GM18498 (cell line): Measurements from ENCODE around the gene GALNT2.

ENCODE experiments used
- ATAC-seq: cut with Tn5 transposase; IDR thresholded peaks from one replicate; pipeline ENCODE4 v1.9.1; 2021; ENCODE audit warnings: mild to moderate bottlenecking, moderate library complexity; ENCODE audit not compliant: unreplicated experiment

The GALNT2 gene

DNA sequence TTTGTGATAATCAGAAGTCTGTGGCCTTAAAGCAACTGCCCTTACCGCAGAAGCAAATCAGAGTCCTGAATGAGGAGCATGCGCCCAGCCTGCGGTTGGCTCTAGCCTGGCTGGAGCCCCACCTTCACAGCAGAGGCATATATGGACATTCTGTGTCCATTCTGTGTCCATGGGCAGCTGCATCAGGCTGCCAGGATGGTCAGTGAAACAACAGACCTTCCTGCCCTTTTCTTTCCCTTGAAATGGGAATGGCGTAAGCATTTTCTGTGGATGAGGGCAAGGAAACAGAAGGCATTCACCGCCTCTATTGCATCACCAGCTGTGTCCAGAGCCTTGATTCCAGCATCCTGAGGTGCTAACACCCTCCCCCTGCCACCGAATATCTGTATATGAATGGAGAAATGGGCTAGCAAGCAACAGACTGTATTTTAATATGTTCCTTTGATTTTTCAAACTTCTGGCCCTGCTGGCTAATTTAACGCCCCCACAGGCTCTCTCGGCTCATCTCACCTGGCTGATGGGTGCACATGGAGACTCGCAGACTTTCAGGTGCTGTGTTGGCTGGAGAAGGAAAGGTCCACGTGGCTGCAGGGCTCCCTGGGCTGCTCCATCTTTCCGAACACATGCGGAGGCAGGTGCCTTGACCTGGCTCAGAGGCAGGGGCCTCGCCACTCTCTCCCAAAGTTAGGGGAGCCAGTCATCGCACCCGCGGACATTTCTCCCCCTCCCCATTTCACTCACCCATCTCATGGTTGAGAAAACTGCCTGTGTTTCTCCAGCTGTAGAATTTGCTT lies 159.2 kb downstream of the GALNT2 start:
- ATAC-seq, result no peak

DNA sequence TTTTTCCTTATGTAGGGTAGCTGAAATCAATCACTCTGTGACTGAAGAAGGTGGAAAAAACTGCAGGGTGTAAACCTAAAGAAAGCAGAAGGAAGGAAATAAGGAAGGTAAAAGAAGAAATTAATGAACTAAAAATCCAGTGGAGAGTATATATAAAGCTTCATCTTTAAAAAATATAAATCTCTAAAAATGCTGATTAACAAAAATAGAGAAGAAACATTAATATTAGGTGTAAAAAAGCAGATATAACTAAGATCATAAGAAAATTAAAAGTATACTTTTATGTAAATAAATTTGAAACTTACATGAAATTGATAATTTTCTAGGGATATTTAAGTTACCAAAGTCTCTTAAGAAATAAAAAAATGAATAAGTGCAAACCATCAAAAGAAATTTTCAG lies 159.8 kb downstream of the GALNT2 start:
- ATAC-seq, result no peak

DNA sequence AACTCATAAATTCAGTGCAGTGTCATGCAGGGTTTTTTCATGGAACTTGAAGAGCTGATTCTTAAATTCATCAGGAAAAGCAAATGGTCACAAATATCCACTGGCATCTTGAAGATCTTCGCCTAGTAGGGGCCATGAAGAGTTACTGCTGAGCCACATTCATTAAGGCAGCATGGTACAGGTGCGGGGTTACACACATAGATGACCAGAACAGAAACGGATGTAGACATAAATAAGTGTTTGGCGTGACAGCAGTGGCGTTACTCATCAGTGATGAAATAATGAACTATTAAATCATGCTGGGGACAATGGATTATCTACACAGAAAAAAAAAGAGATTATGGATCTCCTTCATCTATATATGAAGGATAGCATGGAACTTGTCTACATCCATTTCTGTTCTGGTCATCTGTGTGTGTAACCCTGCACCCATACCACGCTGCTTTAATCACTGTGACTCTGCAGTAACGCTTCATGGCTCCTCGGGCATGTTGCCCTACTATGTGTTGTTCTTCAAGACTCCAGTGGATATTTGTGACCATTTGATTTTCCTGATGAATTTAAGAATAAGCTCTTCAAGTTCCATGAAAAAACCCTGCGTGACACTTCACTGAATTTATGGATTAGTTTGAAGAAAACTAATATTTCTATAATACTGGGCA lies 161.3 kb downstream of the GALNT2 start:
- ATAC-seq, result no peak

DNA sequence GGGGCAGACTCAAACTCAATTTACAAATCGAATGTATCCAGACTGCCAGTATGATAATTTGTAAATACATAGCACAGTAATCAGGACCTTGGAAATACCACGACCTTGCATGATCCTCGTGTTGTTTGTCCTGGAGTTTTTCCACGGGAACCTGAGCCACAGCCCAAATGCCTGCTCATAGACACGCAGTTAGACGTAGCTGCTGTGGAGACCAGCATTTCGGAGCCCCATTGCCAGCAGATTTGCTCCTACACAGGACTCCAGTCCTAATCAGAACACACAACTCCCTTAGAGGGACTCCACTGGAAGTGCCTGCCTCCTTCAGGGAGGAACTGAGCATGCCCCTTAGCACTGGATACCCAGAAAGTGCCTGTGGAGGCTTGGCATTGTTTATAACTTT lies 163.2 kb downstream of the GALNT2 start:
- no peak for ATAC-seq

DNA sequence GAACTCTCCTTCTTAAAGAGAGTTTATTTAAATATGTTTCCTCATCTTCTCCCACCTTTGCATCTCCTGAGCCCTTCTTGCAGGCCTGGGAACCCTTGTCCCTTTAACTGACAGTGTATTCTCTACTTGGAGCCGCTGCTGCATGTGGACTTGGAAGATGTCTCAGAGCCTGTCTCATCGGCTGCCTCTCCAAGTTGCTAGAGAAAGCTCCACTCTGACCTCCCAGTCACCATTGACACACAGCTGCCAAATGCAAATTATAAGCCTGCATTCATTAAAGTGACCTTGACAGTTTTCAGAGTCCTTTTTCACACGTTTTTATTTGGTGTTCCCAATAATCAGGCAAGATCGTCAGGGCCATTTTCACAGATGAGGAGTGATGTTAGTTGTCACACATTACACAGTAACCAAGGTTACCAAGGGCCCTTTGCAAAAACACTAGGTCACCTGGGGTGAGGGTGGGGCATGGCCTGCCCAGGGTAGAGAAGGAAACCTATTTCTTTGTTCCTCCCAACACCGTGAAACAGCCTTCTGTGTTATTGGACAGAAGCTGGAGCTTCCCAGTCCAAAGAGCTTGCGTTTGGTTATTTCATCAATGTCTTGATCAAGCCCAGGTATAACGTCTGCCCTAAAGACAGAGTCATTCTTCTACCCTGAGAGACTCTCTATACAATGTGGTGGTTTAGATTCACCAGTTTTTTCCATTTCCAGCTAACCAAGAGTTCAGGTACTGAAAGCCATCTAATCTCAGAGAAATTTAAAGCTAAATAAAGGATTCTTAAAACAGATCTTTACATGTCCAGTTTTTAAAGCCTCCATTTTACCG lies 164.1 kb downstream of the GALNT2 start:
- no peak for ATAC-seq

DNA sequence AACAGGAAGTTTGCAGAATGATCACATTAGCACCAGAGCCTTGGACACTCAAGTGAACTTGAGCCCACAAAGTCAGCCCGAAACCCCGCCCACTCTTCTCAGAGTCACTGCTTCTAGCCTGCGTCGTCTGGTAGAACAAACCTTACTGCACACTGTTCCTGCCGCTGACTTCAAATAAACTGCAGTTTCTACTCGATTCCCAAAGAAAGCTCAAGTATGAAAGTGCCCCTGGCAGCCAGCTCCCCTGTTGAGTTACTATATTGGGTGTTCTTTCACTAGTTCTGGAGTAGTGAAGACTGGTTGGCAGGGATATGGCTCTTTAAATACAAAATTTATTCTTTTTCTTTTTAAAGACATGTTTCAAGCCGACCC lies 164.7 kb downstream of the GALNT2 start:
- no peak for ATAC-seq

DNA sequence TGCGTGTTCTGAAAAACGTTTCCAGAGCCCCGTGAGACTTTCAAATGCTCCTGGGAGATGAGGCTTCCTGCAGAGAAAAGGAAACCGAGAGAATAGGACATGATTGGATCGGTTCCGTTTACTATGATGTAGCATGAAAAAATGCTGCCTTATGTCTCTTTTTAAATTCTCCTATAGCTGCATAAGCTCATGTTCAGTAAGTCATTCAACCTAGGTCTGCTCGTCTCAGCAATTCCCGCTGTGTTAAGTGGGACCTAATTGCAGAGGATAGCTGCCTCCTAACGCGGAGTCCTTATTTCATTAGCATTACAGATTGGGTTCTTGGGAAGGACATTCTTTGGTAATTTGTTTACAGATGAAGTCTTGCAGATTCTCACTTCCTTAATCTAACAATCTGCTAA lies 165.3 kb downstream of the GALNT2 start:
- ATAC-seq, result no peak

DNA sequence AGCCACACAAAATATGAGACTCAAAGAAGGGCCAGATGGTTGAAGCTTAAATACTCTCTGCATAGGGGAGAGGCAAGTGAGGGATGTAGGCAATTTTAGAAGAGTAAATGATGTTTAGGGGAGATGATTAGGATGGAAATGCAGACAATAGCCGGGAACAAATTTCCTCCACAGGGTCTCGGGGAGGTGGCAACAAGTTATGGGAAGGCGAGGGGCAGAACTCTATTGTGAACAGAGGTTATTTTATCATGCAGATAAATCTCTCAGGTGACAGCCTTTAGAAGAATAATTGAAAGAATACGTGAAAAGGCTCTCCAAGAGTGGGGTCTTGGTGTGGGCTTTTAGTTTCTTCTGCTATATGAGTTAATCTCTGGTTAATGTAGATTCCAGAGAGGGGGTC lies 166.7 kb downstream of the GALNT2 start:
- no peak for ATAC-seq

DNA sequence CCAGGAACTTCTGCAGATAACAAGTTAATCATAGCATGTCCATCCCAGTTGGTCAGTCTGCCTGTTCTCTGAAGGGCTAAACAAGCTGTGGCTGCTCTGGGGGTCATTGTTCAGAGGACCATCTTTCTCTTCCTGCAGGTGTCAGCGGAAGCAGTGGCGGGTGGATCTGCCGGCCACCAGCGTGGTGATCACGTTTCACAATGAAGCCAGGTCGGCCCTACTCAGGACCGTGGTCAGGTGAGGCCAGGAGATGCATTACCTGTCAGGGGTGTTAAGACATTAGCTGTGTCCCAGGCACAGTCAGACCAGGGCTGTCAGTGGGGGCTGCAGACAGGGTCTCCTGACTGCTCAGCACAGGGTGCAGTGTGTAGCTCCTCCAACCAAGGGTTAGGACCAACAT lies 168.8 kb downstream of the GALNT2 start:
- no peak for ATAC-seq

DNA sequence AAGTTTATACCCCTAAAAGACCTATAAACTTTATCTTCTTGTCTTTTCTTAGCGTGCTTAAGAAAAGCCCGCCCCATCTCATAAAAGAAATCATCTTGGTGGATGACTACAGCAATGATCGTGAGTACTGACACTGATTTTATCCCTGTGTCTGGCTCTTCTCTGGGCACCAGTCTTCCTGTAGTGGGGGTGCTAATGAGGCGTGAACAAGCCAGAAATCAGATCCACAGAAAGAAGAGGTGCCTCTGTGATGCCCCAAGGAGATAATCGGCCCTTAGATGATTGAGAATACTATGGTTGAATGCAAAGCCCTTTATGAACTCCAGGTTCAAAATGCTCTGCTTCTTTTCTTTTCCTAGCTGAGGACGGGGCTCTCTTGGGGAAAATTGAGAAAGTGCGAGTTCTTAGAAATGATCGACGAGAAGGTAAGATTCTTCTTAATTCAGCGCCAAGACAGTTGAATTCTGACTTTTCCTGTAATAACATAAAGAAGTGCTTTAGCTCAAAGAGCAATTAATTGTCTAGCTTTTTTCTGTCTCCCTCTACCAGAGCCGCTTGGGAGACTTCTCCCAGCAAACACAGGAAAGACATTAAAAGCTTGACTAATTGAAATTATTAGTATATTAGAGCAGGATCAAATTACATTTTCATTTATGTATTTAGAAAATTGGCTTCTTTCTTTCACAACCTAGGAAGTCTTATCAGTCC lies 169.4 kb downstream of the GALNT2 start:
- no peak for ATAC-seq

DNA sequence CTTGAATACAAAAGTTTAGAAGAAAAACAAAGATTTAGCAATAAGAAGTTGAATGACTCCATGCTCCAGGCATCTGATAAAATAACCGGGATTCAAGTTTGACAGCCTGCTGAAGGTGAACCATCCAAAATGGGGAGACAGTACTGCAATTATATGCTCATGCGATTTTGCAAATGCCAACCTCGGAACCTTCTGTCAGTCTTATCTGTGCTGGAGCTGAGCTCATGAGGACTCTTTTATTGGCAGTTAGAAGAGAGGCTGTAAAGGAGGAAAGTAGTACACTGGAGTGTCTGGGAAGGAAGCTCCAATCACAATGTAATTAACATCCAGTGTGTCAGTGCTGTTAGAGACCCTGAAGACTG lies 170.0 kb downstream of the GALNT2 start:
- ATAC-seq, result no peak

DNA sequence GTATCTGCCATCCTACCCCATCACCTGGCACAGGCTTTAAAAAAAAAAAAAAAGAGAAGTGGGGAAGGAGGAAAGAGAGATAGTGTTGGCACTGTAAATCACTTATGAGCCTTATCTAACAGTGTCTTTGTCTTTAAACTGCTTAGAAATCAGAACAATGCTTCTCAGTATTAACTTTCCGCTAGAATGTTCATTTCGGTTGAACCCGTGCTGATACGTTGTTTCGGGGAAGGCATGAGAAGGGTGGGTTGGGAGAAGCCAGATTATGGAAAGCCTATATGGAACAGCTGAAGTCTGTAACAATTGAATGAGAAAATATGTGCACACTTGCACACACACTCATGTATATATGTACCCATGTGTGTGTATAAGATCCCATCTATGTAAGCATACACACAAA lies 170.8 kb downstream of the GALNT2 start:
- no peak for ATAC-seq

DNA sequence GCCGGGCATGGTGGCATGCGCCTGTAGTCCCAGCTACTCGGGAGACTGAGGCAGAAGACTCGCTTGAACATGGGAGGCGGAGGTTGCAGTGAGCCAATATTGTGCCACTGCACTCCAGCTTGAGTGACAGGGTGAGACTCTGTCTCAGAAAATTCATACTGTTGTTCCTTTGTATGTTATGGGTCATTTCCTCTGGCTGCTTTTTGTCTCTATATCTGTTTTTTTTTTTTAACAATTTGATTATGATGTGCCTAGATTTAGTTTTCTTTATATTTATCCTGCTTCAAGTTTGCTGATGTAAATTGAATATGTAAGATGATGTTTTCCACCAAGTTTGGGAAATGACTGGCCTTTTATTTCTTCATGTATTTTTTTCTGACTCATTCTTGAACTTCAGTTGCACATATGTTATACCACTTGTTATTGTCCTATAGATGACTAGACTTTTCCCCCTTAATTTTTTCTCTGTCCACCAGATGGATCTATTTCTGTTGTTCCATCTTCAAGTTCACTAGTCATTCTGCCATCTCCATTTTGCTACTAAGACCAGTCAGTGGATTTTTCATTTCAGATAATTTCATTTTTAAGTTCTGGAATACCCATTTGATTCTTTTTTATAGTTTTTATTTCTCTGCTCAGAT lies 173.5 kb downstream of the GALNT2 start:
- no peak for ATAC-seq

DNA sequence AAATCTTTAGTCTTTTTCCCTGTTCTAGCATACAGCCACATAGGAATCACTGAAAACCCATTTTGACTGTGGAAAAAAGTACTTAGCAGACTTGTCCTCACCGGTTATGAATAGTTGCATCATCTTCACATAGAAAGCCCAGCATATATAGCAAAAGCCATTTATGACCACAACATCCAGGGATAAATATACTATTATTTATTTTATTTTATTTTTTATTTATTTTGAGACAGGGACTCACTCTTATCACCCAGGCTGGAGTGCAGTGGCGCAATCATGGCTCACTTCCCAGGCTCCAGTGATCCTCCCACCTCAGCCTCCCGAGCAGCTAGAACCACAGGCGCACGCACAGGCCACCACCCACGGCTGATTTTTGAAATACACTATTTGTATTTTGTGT lies 175.3 kb downstream of the GALNT2 start:
- no peak for ATAC-seq

DNA sequence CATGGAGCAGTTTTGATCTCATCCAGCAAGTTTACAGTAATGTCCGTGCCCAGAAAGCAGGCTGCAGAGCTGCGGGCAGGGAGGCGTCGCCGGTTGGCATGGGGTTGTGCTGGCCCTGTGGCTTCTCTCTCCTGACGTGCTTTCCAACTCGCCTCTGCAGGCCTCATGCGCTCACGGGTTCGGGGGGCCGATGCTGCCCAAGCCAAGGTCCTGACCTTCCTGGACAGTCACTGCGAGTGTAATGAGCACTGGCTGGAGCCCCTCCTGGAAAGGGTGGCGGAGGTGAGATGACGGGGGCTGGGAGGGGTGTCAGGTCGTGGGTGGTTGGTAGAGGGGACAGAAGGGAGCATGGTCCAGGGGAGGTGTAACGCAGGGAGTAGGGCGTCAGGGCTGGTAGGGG lies 176.1 kb downstream of the GALNT2 start:
- ATAC-seq, result no peak

DNA sequence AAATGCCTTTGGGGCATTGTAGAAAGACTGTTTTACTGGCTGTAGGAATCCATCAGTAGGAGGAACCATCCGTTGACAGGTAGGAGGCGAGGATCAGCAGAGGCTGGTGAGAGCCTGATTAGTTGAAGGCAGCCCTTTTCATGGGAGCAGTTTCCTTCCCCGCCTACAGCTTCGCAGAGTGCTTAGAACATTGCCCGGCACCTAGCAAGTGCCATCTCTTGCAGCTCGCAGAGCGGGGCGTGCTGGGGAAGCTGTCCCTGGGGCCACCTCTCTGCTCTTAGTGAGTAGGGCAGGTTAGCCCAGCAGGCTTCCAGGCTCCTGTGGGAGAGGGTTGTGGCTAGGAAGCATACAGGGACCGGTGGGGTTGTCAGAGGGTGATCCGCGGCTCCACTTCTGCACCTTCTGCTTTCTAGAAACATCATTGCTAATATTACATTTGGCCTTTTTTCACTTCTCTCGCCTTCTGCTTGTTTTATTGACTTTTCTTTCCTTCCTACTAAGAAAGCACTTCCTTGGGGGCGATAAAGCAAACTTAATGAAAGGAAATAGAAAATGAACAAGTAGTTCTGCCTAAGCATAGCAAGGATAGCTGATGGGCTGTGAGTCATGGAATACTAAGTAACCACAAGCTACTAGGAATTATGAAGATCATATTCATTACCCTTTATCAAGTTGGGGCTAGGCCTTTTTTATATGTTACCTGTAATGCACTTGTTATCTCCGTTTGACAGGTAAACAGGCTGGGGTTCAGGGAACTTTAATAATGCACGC lies 176.7 kb downstream of the GALNT2 start:
- no peak for ATAC-seq

DNA sequence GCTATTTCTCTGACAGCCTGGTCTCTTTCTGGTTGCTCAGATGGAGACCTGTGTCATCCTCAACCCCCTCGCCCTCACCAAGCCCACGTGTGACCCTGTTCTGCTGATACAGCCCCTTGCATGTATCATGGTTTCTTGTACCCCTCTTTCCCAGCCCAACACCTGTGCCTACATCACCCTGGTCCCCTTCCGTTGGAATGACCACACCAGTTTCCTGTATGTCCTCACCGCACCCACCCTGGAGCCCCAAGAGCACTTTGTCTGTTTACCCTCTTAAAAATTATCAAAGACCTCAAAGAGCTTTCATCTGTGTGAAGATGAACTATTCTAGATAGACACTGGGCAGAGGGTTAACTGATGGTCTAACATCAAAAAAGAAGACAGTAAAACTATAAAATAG lies 179.5 kb downstream of the GALNT2 start:
- no peak for ATAC-seq

DNA sequence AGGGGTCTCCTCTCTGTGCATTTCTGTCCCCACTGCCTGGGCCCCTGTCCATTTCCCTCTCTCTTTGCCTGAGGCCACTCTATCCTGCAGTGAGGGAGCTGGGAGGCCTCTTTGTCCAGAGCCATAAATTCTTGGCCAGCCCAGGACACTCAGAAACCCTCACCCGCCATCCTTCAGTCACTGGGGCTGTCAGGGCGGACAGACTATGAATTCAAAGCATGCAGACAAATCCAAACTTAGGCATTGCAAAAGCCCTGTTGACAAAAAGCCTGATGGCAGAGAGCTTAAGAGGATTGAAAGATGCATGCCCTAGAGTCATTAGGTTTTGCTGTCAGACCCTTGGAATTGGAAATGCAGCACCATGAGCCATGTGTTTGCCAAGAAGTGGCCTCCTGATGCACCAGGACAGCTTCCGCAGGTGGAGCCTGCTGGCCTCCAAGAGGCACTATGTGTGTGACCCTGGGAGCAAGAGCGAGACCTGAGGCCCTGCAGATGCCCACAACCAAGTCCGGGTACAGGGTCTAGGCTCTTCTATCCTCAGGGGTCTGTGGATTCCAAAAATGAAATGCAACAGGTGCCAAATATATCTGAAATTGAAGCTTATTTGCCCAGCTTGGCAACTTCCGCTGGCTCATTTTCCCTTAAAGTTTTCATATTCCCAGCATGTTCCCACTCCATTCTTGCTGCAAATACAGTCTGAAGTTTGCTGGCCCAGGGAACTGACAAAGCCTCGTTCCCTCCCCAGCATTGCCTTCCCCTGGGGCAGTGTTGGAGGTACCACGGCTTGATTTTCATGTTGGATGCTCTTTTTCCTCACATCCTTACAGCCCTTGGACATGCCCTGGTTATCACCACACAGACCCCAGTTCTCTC lies 181.2 kb downstream of the GALNT2 start:
- no peak for ATAC-seq

DNA sequence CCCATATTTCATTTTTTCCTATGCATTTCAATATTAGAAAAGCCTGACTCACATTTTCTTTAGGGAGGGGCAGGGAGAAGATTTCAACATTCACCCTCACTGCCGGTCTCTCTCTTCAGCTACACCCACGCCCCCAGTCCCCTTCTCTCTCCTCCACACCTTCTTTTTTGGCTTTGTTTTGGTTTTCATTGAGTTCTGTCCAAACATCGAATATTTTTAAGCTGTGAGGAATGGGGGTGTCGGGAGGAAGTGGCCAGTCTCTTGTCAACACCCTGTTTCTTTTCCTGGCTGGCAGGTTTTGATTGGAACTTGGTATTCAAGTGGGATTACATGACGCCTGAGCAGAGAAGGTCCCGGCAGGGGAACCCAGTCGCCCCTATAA lies 181.8 kb downstream of the GALNT2 start:
- no peak for ATAC-seq
